OCI-LY1 (cell line): ENCODE measurements around the gene ELAVL3.

Source experiments
- H2AFZ ChIP-seq: fragments of 200-600 bp; sonication (generic), shearing (Covaris generic); 2 replicates; pipeline ENCODE4 v1.6.0; 2014; ENCODE audit warnings: antibody characterized with exemption, mild to moderate bottlenecking, low read length
- H3F3A ChIP-seq: fragments of 200-600 bp; sonication (generic), shearing (Covaris generic); 2 replicates; pipeline ENCODE4 v1.6.0; 2014; ENCODE audit warnings: mild to moderate bottlenecking, antibody characterized with exemption, low read length, moderate library complexity; ENCODE audit not compliant: insufficient read depth
- H3K27ac ChIP-seq: fragments of 200-600 bp; sonication (generic); 2 replicates; pipeline ENCODE4 v1.5.1; 2014; ENCODE audit warnings: low read length, mixed run types, mild to moderate bottlenecking, low read depth; ENCODE audit not compliant: poor library complexity, severe bottlenecking
- H3K27me3 ChIP-seq: fragments of 200-600 bp; sonication (generic); 2 replicates; pipeline ENCODE4 v1.6.0; 2014; ENCODE audit warnings: antibody characterized with exemption, mild to moderate bottlenecking, low read length, moderate library complexity; ENCODE audit not compliant: insufficient read depth
- H3K36me3 ChIP-seq: fragments of 200-600 bp; sonication (generic); 2 replicates; pipeline ENCODE4 v1.6.1; 2014; ENCODE audit warnings: mild to moderate bottlenecking, antibody characterized with exemption, low read length, moderate library complexity, mixed read lengths; ENCODE audit not compliant: insufficient read depth
- H3K4me1 ChIP-seq: fragments of 200-600 bp; sonication (generic); 2 replicates; pipeline ENCODE4 v1.5.1; 2014; ENCODE audit warnings: mild to moderate bottlenecking, low read length, moderate library complexity; ENCODE audit not compliant: insufficient read depth, severe bottlenecking
- H3K4me2 ChIP-seq: fragments of 200-600 bp; sonication (generic), shearing (Covaris generic); 2 replicates; pipeline ENCODE4 v1.6.1; 2014; ENCODE audit warnings: low read length
- H3K4me3 ChIP-seq: fragments of 200-600 bp; sonication (generic); 2 replicates; pipeline ENCODE4 v1.5.1; 2014; ENCODE audit warnings: low read length, low read depth, mild to moderate bottlenecking, mixed read lengths; ENCODE audit not compliant: poor library complexity, severe bottlenecking
- H3K79me2 ChIP-seq: fragments of 200-600 bp; shearing (Covaris generic); 2 replicates; pipeline ENCODE4 v1.6.1; 2016; ENCODE audit warnings: mixed run types, low read length, mixed read lengths; ENCODE audit not compliant: insufficient read depth
- H3K9ac ChIP-seq: fragments of 200-600 bp; sonication (generic), shearing (Covaris generic); 2 replicates; pipeline ENCODE4 v1.6.1; 2014; ENCODE audit warnings: mild to moderate bottlenecking, low read length, mixed read lengths
- H3K9me2 ChIP-seq: fragments of 200-600 bp; sonication (generic), shearing (Covaris generic); 2 replicates; pipeline ENCODE4 v1.6.1; 2014; ENCODE audit warnings: low read depth, mild to moderate bottlenecking, low read length, mixed read lengths
- H3K9me3 ChIP-seq: fragments of 200-600 bp; shearing (Covaris generic); 2 replicates; pipeline ENCODE4 v1.6.1; 2014; ENCODE audit warnings: low read length, mixed read lengths
- H4K20me1 ChIP-seq: fragments of 200-600 bp; sonication (generic), shearing (Covaris generic); 2 replicates; pipeline ENCODE4 v1.6.0; 2016; ENCODE audit warnings: mild to moderate bottlenecking, low read length; ENCODE audit not compliant: insufficient read depth
- EZH2 ChIP-seq: fragments of 200-600 bp; sonication (generic), shearing (Covaris generic); IDR thresholded peaks from 2 replicates; pipeline ENCODE4 v1.8.0; 2017; ENCODE audit warnings: borderline replicate concordance, mixed run types, mild to moderate bottlenecking, antibody characterized with exemption, low read length, moderate library complexity, mixed read lengths
- TF ChIP-seq, protein P1 (sequence below): fragments of 200-600 bp; sonication (generic), shearing (Covaris generic); IDR thresholded peaks from 2 replicates; pipeline ENCODE4 v1.5.1; 2017; ENCODE audit warnings: mild to moderate bottlenecking, antibody characterized with exemption, low read length, moderate library complexity, mixed read lengths

ELAVL3 gene

DNA sequence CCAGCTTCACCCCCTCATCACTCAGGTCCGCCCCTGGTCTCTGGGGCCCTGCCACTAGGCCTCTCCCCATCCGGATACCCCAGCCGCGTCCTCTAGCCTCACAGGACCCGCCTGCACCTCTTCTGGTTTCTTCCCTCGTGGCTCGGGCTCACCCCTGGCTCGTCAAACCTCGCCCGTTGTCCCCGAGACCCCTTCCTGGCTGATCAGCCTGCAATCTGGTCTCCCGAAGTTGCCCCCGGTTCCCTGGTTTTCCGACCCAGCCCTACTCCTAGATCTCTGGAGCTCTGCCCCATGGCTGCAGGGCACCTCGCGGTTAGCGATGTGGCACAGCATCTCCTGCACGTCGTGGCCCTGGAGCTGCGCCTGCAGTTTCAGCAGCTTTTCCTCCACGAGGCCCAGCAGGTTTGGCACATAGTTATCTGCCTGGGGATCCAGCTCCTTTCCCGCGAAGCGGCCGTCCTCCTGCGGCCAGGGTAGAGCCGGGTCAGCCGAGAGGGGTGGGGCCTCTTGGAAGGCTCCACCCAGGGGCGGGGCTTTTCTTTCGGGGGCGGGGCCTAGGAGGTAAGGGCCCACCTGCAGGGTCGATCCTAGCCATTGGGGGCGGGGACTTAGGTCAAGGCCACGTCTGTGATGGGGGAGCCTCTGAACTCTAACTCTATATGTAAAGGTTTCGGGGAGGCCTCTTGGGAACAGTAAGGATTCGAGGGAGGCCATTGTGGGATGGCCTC is 59.3 kb downstream of the ELAVL3 start:
- no peak overlapping the region for H3K27ac ChIP-seq
- H3K79me2 ChIP-seq = no peaks in the 10 kb centered on the region
- H3K4me3 ChIP-seq = peak overlapping the region; percentile 15
- no peaks in the 10 kb centered on the region for H3F3A ChIP-seq
- no peaks in the 10 kb centered on the region for H3K9me3 ChIP-seq
- no peaks in the 10 kb centered on the region for H3K9me2 ChIP-seq
- no peaks in the 10 kb centered on the region for H3K36me3 ChIP-seq
- no peaks in the 10 kb centered on the region for H4K20me1 ChIP-seq
- peaks cover 17% of the 10 kb centered on the region for H3K4me1 ChIP-seq
- peak overlapping the region; percentile 34; the same call in 1 of the 2 replicates for H3K4me2 ChIP-seq
- no peaks in the 10 kb centered on the region; the same call in 1 of the 2 replicates for H3K27me3 ChIP-seq
- H2AFZ ChIP-seq = no peak overlapping the region
- no peak overlapping the region for H3K9ac ChIP-seq
- no peak for TF ChIP-seq EZH2
- TF ChIP-seq, protein P1, sequence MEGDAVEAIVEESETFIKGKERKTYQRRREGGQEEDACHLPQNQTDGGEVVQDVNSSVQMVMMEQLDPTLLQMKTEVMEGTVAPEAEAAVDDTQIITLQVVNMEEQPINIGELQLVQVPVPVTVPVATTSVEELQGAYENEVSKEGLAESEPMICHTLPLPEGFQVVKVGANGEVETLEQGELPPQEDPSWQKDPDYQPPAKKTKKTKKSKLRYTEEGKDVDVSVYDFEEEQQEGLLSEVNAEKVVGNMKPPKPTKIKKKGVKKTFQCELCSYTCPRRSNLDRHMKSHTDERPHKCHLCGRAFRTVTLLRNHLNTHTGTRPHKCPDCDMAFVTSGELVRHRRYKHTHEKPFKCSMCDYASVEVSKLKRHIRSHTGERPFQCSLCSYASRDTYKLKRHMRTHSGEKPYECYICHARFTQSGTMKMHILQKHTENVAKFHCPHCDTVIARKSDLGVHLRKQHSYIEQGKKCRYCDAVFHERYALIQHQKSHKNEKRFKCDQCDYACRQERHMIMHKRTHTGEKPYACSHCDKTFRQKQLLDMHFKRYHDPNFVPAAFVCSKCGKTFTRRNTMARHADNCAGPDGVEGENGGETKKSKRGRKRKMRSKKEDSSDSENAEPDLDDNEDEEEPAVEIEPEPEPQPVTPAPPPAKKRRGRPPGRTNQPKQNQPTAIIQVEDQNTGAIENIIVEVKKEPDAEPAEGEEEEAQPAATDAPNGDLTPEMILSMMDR = no peak

DNA sequence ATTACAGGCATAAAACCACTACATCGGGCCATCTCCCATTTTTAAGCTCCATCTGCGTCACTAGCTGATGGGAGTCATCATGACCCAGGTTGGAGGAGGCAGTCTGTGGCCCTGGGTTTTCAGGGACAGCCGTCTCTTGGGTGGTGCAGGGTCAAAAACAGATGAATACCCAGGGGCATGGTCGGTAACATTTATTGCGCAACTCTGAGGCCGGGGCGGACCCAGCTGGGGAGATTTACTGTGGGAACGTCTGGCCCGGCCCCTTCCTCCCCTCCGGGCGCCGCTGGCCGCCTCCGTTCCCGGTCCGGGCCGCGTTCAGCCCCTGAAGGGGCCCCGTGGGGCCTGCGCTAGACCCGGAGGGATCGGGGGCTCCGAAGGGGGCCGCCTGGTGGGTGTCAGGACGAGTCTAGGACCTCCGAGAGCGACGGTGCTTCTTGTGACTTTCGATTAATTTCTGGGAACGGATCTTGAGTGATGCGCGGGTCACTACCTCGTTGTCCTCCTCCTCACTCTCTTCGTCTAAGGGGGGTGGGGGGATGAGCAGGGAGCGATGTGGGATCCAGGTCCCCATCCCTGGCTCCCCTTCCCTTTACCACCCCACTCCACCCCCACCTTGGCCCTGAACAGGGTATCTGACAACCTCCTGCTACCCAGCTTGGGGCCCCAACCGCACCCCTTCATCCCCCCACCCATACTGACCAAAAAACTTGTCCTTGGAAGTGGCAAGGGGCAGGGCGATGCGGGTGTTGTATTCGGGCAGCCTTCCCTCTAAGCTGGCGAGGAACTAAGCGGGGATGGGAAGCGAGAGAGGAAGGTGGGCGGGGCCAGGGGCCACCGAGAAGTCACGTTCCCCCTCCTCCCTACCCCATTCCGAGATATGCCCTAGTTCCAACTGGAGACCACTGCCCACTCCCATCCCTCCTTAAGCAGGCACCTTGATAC is 60.1 kb downstream of the ELAVL3 start:
- Histone ChIP-seq H3K4me2 (no peak overlapping the region), H3K79me2 (no peaks in the 10 kb centered on the region), H4K20me1 (no peaks in the 10 kb centered on the region), H3F3A (no peaks in the 10 kb centered on the region), H3K27me3 (no peaks in the 10 kb centered on the region; the same call in 1 of the 2 replicates), H3K27ac (no peak overlapping the region), H3K9me2 (no peaks in the 10 kb centered on the region), H3K4me1 (peaks cover 17% of the 10 kb centered on the region), H3K9ac (no peak overlapping the region), H3K4me3 (no peak overlapping the region), H3K9me3 (no peaks in the 10 kb centered on the region), H2AFZ (no peak overlapping the region), H3K36me3 (no peaks in the 10 kb centered on the region)
- no peak for TF ChIP-seq EZH2
- TF ChIP-seq, protein P1 = no peak

DNA sequence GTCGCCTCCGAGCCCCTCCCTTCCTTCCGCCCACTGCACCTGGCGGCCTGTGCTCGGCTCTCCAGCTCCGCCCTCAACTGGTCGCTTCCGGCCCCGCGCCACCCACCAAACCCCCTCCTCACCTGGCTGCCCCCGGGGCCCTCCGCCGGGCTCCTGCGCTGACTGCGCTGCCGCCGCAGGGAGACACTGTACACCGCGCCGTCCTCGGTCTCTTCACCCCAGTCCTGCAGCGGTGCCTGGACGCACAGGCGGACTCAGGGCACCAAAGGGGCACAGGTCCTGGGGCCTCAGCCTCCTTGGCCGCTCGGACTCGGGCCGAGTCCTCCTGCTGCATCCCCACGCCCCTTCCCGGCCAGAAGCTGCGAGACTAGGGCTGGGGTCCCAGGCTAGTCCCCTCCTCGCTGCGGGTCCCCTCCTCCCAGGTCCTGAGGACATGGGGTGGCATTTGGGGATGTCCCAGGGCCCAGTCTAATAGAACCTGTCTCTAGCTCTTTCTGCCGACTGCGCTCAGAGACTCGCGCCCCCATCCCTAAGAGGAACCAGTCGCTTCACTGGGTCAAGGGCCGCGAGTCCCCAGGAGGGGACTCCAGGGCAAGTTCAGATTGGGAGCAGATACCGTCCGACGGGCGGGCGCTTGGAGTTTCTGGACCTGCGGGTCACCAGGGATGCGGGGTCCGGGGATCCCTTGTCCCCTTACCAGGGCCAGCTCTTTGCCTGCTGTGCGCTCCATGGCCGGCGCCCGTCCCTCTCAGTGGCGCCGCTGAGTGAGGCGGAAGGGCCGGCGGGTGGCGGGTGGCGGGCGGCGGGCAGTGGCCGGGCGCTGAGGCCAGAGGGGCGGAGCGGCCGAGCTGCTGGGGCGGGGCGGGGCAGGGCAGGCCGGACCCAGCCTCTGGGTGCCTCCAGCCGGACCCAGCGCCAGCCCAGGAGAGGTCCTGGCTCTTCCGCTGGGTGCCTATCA is 62.0 kb downstream of the ELAVL3 start, which contains the start of gene RGL3:
TSS of gene RGL3 (minus strand) at position 766 of the 958 bp plus-strand sequence. CDS start at position 730, 36 bp downstream.
- peak within 1 kb of the TSS; percentile 62 for H3K4me2 ChIP-seq
- H3K9me3 ChIP-seq = no peaks in the 10 kb centered on the region
- no peak within 1 kb of the TSS for H3K27ac ChIP-seq
- H3K4me3 ChIP-seq = peak within 1 kb of the TSS; percentile 37
- no peaks in the 10 kb centered on the region for H3K9me2 ChIP-seq
- H3K79me2 ChIP-seq = no peaks in the 10 kb centered on the region
- TF ChIP-seq, protein P1 = no peak
- TF ChIP-seq EZH2 = no peak
- peaks cover 17% of the 10 kb centered on the region for H3K4me1 ChIP-seq
- no peak within 1 kb of the TSS for H2AFZ ChIP-seq
- H4K20me1 ChIP-seq = no peaks in the 10 kb centered on the region
- no peaks in the 10 kb centered on the region; the same call in 1 of the 2 replicates for H3K27me3 ChIP-seq
- H3K36me3 ChIP-seq = no peaks in the 10 kb centered on the region
- no peaks in the 10 kb centered on the region for H3F3A ChIP-seq
- no peak within 1 kb of the TSS for H3K9ac ChIP-seq
